GM21723 (cell line): Measurements from ENCODE around the gene C21orf91.

ENCODE experiments used
- ATAC-seq: cut with Tn5 transposase; IDR thresholded peaks from one replicate; pipeline ENCODE4 v1.9.1; 2021; ENCODE audit warnings: mild to moderate bottlenecking, moderate library complexity; ENCODE audit not compliant: unreplicated experiment

C21orf91 gene

DNA sequence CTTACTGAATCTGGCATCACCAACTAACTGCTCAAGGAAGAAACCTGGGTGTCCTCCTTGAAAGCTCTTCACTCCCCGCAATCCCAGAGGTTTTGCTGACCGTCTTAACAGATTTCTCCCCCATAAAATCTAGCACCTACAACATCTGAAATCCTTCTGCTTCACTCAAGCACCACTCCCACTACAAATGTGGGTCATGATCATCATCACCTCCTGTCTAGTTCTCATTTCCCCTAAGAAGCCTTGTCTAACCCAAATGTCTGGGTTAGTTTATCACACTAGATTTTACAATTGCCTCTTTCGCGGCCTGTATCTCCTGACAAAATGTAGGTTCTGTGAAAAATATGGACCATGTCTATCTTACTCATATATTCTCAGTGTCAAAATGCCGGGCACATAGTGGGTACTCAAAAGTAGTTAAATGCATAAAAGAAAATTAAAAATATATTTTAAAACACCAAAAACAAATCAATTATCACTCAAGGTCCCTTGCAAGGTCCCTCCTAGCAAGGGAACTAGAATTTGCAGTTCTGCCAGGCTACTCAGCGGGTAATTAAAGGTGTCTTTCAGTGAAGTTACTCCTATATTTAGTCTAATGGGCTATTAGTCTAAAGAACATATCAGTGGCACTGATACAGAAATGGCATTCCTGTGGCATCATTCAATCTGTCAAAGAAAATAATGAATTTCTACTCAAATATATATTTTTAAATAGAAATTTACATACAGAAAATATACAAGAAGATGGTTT, 19.6 kb downstream of the C21orf91 start:
- ATAC-seq: no peak

DNA sequence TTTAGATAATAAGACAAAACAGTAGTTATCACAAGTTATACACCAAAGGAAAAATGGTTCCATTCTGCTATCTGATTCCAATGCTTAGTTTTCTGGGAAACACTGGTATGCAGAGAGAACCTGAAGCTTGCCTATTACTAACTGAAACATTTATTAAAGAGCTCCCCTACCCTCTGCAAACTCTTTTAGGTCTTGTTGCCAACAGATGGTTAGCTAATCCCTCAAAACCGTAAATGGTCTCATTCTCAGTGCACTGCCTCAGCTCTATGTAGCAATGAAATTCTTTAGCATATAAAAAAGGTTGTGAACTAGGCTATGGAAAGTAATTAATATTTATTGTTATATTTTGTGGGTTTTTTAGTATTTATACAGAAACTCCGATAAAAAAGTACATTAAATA, 20.4 kb downstream of the C21orf91 start:
- no peak for ATAC-seq

DNA sequence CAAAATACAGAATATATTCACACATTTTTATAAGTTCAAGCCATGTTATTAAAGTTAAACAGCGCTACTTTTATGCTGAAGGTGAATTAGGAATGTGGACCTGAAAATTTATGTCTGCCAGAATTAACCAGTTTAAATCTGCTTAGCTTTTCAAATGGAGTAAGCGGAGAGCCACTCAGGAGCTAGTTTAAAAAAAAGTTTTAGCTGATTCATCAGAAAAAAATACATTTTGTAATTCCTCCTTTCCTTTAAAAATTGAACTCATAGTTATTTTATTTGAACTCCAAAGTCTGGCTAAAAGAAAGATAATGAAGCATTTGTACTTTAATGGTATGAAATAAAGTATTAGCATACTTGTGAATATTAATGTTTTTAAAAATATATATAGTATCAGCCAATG, 21.2 kb downstream of the C21orf91 start:
- no peak for ATAC-seq

DNA sequence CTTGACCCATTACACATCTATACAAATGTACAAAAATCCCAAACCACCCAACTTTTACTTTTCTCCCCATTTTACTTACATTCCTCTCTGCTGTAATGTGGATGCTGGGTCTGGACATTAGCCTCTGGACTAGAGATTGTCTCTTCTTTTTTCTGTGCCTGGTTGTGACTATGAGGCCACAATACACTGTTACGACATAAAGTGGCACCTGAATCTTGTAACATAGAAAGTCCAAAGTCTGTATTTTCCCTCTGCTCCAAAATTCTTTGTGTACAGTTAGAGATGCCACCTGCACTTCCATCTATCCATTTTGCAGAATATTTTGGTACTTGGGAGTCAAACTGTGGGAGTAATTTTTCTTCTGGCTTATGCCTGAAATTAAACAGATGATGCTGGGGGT, 22.7 kb downstream of the C21orf91 start:
- ATAC-seq: no peak

DNA sequence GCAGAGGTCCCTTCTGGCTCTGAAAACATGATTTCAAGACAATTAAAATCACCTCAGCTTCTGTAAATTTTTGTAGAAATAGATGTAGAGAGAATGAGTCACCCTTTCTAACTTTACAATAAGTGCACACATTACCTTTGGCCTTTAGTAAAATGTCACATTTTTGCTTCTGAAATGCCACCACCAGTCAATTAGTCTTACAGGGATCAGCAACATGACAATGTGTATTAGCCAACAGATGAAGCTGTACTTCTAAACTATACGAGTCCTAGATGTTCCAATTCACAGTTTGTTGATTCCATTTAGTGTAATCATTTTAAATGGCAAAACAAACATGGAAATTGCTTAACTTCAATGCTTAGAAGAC, 23.1 kb downstream of the C21orf91 start:
- ATAC-seq: no peak

DNA sequence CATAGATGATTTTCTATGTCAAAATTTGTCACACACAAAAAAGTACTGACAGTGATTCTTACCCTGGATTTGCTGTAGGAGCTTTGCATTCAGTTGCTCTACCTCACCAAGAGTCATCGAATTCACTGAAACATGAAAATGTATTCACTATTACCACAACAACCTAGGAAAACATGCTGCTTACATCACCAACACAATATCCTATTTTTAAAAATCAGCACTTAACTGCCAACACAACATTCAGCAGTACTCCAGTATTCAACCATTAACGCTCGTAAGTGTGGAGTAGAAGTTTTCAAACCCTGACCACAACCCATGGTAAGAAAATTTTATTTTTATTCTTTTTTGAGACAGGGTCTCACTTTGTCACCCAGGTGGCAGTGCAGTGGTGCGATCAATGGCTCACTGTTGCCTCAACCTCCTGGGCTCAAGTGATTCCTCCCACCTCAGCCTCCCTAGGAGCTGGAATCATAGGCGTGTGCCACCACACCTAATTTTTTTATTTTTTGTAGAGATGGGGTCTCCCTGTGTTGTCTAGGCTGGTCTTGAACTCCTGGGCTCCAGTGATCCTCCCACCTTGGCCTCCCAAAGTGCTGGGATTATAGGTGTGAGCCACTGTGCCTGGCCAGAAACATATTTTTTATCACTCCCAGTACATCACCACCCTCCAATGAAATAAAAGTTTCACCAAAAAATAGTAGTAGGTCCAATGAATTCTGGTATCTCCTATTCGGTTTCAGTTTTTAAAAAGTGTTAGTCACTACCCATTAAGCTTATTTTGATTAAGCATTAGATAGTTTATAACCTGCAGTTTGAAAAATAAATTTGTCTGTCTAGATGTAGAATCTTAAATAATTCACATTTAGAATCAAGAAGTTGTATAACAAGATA, 23.8 kb downstream of the C21orf91 start:
- no peak for ATAC-seq

DNA sequence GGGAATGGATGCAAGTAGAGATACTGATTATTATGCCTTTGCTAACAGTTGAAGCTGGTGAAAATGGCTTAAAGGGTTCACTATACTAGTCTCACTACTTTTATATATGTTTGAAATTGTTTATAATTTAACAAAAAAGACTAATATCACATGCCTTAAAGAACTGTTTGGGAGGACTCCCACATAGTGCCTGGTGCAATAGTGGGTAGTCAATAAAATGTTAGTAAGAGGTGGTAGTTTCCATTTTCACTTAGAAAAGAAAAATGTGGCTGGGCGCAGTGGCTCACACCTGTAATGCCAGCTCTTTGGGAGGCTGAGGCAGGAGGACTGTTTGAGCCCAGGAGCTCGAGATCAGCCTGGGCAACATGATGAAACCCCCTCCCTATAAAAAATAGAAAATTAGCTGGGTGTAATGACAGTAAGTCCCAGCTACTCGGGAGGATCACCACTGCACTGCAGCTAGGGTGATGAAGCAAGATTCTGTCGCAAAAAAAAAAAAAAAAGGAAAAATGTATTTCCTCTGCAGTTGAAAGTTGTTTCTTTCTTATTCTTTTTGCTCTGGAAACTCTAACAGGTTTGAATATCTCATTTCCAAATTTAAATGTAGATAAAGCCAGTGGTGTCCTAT, 24.5 kb downstream of the C21orf91 start:
- no peak for ATAC-seq

DNA sequence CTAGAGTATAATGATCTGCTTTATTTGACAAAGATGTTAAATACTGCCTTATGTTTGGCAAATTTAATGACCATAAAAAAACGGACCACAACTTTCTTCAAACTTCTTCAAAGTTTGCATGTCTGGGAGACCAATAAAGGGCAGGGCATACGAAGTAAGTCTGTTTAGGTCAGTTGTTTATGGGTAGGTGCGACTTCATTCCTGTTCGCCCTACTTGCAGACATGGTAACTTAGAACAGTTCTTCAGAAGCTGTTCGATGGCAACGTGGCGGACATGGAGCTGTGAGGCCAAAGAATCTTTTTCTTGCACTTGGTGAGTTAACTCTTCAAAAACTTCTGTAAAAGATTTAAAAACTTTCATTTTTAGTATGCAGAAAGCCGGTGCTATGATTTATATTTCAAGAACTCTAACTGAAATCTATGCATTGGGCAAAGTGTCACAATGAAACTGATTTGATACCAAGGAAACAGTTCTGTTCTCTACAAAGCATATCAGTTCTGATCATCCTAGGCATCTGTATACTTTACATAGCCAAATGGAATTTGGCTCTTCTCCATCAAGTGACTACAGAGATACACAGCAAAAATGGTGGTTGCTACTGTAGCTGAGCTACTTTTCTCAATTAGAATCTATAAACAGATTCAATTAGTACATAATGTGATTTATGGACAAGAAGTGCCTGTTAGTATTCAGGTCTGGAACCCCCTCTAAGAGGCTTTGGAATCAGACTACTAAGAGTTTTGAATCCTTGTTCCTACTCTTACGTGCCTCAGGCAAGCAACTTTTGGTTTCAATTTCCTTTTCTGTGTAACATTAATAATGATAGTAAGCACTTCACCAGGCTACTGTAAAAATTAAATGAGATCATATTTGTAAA, 25.7 kb downstream of the C21orf91 start:
- peak; percentile 56 for ATAC-seq

DNA sequence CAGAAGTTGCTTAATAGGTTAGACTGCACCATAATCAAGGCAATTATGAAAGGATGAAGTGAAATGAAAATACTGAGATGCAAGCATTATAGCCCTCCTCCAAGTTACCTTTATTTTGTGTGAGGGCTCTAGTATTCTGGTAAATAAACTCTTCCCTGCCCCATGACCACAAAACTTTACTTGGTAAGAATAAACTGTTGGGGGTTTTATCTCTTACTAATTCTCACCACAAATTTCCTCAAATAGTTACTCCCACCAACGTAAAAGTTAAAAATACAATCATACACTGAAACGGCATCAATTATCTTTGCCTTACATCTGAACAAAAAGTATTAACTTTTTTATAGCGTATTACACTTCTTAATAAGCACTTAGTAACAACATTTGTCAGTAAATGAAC, 29.5 kb downstream of the C21orf91 start:
- no peak for ATAC-seq

DNA sequence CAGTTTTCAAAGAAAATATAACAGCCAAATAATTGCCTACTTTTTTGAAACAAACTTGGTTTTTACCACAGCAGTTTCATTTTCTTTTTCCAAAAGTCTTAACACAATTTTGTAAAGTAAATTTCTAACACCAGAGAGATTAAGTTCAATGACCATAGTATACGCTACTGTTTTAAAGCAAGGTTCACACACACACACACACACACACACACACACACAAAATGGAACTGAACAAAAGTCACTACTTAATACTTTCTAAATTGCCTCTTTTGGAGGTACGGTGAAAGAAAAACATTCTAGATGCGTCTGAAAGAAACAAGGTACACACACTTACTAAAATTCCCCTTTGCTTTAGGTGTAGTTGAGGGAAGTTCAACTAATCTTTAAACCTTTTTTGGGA, 30.1 kb downstream of the C21orf91 start:
- no peak for ATAC-seq

DNA sequence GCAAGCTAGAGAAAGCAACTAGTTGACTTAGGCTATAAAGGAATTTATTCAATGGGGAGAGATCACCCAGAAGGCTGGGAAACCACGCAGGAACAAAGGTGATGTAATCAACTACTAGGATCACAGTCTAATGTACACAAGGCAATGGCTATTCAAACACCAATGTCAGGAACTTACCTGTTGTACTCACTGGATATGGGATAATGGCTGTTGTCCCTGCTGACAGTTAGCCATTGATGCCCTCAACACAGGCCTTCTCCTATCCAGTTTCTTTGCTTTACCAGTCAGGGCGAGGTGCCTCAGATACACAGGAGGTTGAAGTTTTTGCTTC, 32.3 kb downstream of the C21orf91 start:
- no peak for ATAC-seq

DNA sequence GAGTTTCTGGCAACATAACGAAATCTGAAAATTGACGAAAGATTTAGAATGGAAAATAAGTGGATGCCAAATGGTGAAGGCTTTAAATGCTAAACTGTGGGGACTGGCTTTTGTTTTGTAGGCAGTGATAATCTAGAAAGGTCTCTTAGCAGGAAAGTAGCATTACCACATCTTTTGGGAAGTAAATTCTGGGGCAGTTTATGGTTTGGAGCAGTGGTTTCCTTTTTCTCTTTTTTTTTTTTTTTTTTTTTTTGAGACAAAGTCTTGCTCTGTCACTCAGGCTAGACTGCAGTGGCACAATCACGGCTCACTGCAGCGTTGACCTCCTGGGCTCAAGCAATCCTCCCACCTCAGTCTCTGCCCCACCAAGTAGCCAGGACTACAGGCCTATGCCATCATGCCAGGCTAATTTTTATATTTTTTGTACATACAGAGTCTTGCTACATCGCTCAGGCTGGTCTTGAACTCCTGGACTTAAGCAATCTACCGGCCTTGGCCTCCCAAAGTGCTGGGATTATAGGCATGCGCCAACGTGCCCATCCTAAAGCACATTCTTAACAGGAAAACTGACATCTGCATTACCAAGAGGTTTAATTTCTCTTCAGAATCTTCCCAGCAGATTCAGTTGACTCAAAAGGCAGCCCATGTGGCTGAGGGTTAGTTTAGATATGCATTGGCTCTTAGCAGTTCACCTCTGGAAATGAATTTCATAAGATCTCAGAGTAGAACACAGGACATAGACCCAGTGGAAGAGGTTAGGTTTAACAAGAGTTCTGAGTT, 32.9 kb downstream of the C21orf91 start:
- no peak for ATAC-seq

DNA sequence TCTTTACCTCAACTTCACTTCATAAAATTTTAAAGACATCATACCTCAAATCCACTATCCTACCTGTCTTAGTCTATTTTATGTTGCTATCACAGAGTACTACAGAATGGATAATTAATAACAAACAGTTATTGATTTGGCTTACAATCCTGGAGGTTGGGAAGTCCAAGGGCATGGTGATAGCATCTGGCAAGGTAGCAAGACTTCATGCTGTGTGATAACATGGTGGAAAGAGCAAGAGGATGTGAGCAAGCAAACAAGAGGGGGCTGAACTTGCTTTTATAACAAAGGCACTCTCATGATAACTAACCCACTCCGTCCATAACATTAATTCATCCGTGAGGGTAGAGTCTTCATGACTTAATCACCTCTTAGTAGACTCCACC, 33.8 kb downstream of the C21orf91 start:
- no peak for ATAC-seq

DNA sequence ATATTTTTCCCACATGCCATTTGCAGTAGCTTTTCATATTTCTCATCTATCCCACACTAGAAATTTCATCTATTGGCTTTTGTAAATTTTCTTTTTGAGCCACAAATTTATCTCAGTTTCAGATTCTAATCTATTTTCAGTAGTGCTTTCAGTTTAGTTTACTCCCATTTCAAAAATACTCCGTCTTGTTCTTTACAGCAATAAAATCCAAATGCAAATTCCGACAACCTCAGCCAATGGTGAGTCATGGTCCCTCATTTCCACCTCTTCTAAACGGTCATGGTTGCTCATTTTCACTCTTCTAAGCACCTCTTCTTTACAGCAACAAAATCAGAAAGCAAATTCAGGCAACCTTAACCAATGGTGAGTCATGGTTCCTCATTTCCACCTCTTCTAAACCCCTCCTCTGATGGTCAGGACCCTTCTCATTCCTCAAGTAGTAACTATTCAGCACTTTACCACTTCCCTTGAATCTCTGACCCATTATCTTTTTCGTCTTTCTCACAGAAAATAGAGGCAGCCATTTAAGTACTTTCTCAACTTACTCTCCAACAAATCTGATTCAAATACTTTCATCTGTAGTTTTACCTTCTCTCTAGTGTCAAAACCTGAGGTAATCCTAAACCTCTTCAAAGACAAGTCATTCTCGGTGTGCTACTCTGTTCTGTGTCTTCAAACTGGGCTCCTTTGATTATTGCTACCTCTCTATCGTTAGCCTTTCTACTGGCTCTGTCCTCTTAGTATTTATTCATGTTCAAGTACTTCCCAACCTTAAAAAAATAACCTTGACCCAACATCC, 34.4 kb downstream of the C21orf91 start:
- ATAC-seq: peak; percentile 52

DNA sequence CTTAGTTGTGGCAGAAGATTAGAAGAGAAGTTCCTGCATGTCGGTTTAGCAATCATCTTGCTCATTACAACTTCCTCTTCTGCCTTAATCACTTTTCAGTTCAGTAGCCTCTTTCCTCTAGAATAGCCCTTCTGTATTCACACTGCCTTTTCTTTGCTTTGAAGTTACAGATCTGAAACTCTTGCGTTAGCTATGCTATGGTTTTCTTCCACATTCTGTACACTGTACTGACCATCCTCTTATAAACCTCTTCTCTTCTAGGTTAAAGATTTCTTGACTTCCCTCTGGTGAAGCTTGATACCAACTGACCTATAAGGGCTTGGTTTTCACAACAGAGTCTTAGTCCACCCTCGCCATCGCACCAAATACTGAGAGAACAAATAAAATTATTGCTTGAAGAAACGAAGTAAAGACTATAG, 35.0 kb downstream of the C21orf91 start:
- peak; percentile 47 for ATAC-seq

DNA sequence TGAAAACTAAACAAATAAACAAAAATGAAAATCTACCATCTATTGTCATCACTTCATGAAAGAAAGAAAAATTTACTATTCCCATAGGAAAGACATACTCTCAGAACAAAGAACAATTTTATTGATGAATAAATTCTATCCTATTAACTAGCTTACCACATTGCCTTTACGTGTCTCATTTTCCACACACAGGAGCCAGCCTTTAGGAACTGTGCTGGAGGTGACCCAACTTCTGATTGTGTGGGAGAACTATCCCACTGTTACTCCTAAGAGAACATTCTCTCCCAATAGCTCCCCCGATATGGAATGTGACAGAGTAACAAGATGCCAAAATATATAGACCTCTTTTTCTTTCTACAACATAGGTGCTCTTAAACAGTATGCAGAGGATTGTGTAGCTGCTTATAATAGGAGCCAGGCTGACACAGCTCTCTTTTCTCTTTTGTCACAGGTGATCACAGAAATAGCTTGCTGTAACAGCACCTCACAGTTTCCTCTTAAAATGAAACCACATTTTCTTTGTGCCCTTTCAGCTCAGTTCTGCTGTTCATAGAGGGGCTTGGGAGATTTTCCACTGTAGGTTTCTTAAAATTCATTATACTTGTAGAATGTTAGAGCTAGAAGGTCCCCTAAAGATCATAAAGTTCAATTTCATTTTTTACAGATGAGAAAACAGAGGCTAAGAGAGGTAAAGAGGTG, 35.5 kb downstream of the C21orf91 start:
- ATAC-seq: peak; percentile 46

DNA sequence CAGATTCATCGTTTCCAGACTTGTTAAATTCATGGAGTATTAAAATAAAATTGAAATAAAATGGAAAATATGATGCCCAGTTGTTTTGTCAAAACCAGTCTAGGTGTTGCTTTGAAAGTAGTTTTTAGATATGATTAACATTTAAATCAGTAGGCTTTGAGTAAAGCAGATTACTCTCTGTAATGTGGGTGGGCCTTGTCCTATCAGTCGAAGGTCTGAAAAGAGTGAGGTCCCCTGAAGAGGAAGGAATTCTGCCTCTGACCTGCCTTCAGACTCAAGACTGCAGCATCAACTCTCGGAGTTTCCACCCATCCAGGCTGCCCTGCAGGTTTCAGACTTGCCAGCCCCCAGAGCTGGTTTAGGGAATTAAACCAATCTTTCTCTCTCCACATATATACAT, 36.2 kb downstream of the C21orf91 start:
- no peak for ATAC-seq

DNA sequence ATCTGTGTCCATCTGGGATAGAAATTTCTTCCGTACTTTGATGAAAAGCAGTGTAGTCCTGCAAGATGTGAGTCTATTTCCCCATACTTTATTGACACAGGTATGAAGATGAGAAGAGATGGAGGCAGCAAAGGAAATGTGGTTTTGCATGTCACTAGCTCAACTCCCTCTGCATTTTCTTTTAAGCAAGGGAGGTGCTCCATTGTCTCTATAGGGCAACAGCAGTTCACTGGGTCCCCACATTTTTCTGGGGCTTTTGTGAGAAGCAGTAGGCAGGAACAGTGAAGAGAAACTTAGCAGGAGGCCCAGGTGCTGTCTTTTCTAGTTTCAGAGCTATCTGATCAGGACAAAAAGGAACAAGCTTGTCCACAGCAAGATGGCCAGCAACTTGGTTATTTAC, 37.1 kb downstream of the C21orf91 start:
- no peak for ATAC-seq

DNA sequence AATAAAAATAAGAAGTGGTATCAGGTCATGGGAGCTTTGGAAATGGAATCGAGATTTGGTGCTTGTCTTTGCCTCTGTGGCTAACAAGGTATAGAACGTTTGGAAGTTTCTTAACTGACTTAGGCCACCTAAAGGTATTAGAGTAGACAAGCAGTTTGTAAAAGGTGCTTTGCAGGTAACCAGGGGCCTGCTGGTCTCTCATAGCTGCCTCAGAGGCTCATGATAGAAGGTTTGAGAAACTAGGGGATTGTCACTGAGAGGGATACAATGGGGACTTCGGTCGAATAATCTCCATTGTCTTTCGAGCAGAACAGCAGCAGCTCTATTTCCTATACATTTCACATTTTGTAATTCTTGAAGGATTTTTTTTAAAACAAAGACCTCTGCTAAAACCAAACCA, 37.6 kb downstream of the C21orf91 start:
- ATAC-seq: no peak
